Activated naive CD8-positive, alpha-beta T cell treated with anti-CD3 and anti-CD28 coated beads, Interleukin-2, amount 50 U/mL, for 16 hours (primary cell): ENCODE data around the gene ZBTB24.
"Not testable (repeated sequence)": the region's sequence is repeated elsewhere in the genome, so short reads cannot be mapped to it uniquely, and the experiment has no call there.

Source experiments
- DNase-seq: peaks from one replicate; pipeline ENCODE4 v3.0.0-alpha.2; 2020; ENCODE audit warnings: low read depth, low spot score

ZBTB24 gene

GRCh38 chr6:109471105-109471810, 11.8 kb downstream of the ZBTB24 start:
- no peak for DNase-seq

GRCh38 chr6:109469591-109470189, 13.3 kb downstream of the ZBTB24 start:
- no peak for DNase-seq

- no peak for DNase-seq
Observed at GRCh38 chr6:109467696-109468095, 15.3 kb downstream of the ZBTB24 start.

- DNase-seq, result no peak
Observed at GRCh38 chr6:109466212-109466923, 16.7 kb downstream of the ZBTB24 start.

GRCh38 chr6:109465772-109466171, 17.2 kb downstream of the ZBTB24 start:
- no peak for DNase-seq

GRCh38 chr6:109461733-109462526, 21.1 kb downstream of the ZBTB24 start:
- DNase-seq, result no peak

- DNase-seq, result not testable (repeated sequence)
Observed at GRCh38 chr6:109461205-109461604, 21.8 kb downstream of the ZBTB24 start.

- DNase-seq, result no peak
Observed at GRCh38 chr6:109460161-109460829, 22.7 kb downstream of the ZBTB24 start.

- no peak for DNase-seq
Observed at GRCh38 chr6:109458774-109459531, 24.1 kb downstream of the ZBTB24 start.

- DNase-seq, result no peak
Observed at GRCh38 chr6:109457562-109457996, 25.4 kb downstream of the ZBTB24 start.

GRCh38 chr6:109456710-109457561, 26.1 kb downstream of the ZBTB24 start:
- no peak for DNase-seq

- DNase-seq, result no peak
Observed at GRCh38 chr6:109456111-109456583, 26.9 kb downstream of the ZBTB24 start.

GRCh38 chr6:109455437-109456110, 27.4 kb downstream of the ZBTB24 start, which contains the start of gene MICAL1:
TSS of gene MICAL1 (minus strand) at chr6:109455772. CDS start at chr6:109454196, 1,576 bp downstream.
- no peak for DNase-seq

- DNase-seq, result no peak
Observed at GRCh38 chr6:109454496-109455436, 28.3 kb downstream of the ZBTB24 start.

- DNase-seq, result no peak
Observed at GRCh38 chr6:109453594-109454495, 29.2 kb downstream of the ZBTB24 start.

- DNase-seq, result no peak
Observed at GRCh38 chr6:109453156-109453555, 29.9 kb downstream of the ZBTB24 start.

- no peak for DNase-seq
Observed at GRCh38 chr6:109452181-109452580, 30.8 kb downstream of the ZBTB24 start.
